ENCODE data around the gene EPHA6.

Gene EPHA6

GRCh38 chr3:97409612-97410011 is 595.2 kb downstream of the EPHA6 start:
- no peak overlapping the region for H3K4me3 ChIP-seq (ENCODE audit: low read length)
- TF ChIP-seq CTCF (conservative IDR thresholded peaks at IDR 0.05; ENCODE audit: low read length), result no peak
- DNase-seq (ENCODE audit: low read depth), result no peak

GRCh38 chr3:97421565-97421964 is 607.2 kb downstream of the EPHA6 start:
- H3K4me3 ChIP-seq (ENCODE audit: low read length), result no peak overlapping the region
- no peak for DNase-seq (ENCODE audit: low read depth)
- TF ChIP-seq CTCF (conservative IDR thresholded peaks at IDR 0.05; ENCODE audit: low read length), result no peak

- no peak for TF ChIP-seq CTCF (conservative IDR thresholded peaks at IDR 0.05; ENCODE audit: low read length)
- no peak for DNase-seq (ENCODE audit: low read depth)
- H3K4me3 ChIP-seq (ENCODE audit: low read length), result no peak overlapping the region
Observed at GRCh38 chr3:97425002-97425401, 610.6 kb downstream of the EPHA6 start.

DNA sequence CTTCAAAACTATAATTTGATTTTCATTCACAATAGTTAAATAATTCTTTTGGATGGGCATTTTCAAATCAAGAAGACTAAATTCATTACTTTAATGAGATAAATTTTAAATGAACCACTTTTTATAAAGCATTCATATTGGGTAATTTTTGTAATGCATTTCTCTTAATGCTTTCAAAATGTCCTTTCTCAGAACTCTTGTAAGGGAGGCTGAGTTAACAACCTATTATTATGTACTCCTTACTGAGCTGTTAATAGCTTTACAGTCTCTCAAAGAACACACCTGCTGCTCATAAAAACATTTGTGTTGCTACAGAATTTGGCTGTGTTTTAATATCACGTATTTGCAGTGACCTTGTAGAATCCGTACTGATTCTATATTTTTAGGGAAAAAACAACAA is 616.2 kb downstream of the EPHA6 start:
- DNase-seq (ENCODE audit: low read depth), result no peak
- H3K4me3 ChIP-seq (ENCODE audit: low read length), result no peak overlapping the region
- no peak for TF ChIP-seq CTCF (conservative IDR thresholded peaks at IDR 0.05; ENCODE audit: low read length)

DNA sequence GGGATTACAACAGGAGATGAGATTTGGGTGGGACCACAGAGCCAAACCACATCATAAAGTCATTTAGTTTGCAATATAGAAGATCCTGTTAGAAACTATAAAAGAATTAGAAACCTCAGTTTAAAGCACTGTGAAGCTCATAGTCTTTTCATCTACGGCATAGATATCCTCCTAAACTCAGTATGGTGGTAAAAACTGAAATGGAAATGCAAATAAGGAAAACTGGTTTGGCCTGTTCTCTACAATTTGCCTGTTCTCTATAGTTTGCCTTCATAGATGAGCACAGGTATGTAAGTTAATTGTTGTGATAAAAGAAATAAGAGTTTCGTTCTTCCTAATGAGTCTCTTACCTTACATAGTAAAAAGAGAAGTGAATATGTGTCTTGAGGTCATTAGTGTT is 618.5 kb downstream of the EPHA6 start:
- TF ChIP-seq CTCF (conservative IDR thresholded peaks at IDR 0.05; ENCODE audit: low read length), result no peak
- DNase-seq (ENCODE audit: low read depth), result no peak
- no peak overlapping the region for H3K4me3 ChIP-seq (ENCODE audit: low read length)

GRCh38 chr3:97438131-97438530 is 623.7 kb downstream of the EPHA6 start:
- TF ChIP-seq CTCF (conservative IDR thresholded peaks at IDR 0.05; ENCODE audit: low read length), result no peak
- no peak for DNase-seq (ENCODE audit: low read depth)
- H3K4me3 ChIP-seq (ENCODE audit: low read length), result no peak overlapping the region

- no peak overlapping the region for H3K4me3 ChIP-seq (ENCODE audit: low read length)
- TF ChIP-seq CTCF (conservative IDR thresholded peaks at IDR 0.05; ENCODE audit: low read length), result no peak
- DNase-seq (ENCODE audit: low read depth), result no peak
Observed at GRCh38 chr3:97439373-97439772, 625.0 kb downstream of the EPHA6 start.
